ENCODE results near the gene CEMIP2. TPM values are rescaled to one million over a fixed set of nuclear protein-coding genes. Genes with fewer than 3 reads are reported as not detected.
"Not testable (repeated sequence)": the region's sequence is repeated elsewhere in the genome, so short reads cannot be mapped to it uniquely, and the experiment has no call there.

Gene CEMIP2
- total RNA-seq, 1 donor from 2014 or later, result 34.4 TPM

- H3K27ac ChIP-seq, result no peak overlapping the region
- no peaks in the 10 kb centered on the region for H3K36me3 ChIP-seq
- no peaks in the 10 kb centered on the region for H3K9me3 ChIP-seq
- no peak for TF ChIP-seq CTCF (IDR thresholded peaks at IDR 0.05)
- no peak for DNase-seq (ENCODE audit: low spot score in 2 of 2)
- no peaks in the 10 kb centered on the region for H3K27me3 ChIP-seq
- intact Hi-C loops (cut with DNase I), result no loop called here
- no peaks in the 10 kb centered on the region for H3K4me1 ChIP-seq
- H3K4me3 ChIP-seq, result no peak overlapping the region
Observed at GRCh38 chr9:71663931-71664459, 104.3 kb downstream of the CEMIP2 start.

GRCh38 chr9:71663216-71663615 lies 105.1 kb downstream of the CEMIP2 start:
- Histone ChIP-seq H3K36me3 (no peaks in the 10 kb centered on the region), H3K9me3 (no peaks in the 10 kb centered on the region), H3K4me1 (no peaks in the 10 kb centered on the region), H3K27ac (no peak overlapping the region), H3K4me3 (no peak overlapping the region), H3K27me3 (no peaks in the 10 kb centered on the region)
- intact Hi-C loops (cut with DNase I), result no loop called here
- no peak for TF ChIP-seq CTCF (IDR thresholded peaks at IDR 0.05)
- DNase-seq (ENCODE audit: low spot score in 2 of 2), result no peak

- intact Hi-C loops (cut with DNase I), result no loop called here
Observed at GRCh38 chr9:71662082-71662481, 106.2 kb downstream of the CEMIP2 start.

GRCh38 chr9:71657276-71657675 lies 111.0 kb downstream of the CEMIP2 start:
- H3K27ac ChIP-seq; H3K4me1 ChIP-seq; H3K27me3 ChIP-seq; H3K36me3 ChIP-seq; intact Hi-C loops (cut with DNase I); H3K4me3 ChIP-seq; H3K9me3 ChIP-seq; DNase-seq (ENCODE audit: low spot score in 2 of 2): not testable (repeated sequence)

More at GRCh38 chr9:71662082-71662481, 106.2 kb downstream of the CEMIP2 start:
- Histone ChIP-seq H3K9me3 (no peaks in the 10 kb centered on the region), H3K4me3 (no peak overlapping the region), H3K27me3 (no peaks in the 10 kb centered on the region), H3K36me3 (no peaks in the 10 kb centered on the region), H3K4me1 (no peaks in the 10 kb centered on the region), H3K27ac (no peak overlapping the region)
- no peak for DNase-seq (ENCODE audit: low spot score in 2 of 2)
- no peak for TF ChIP-seq CTCF (IDR thresholded peaks at IDR 0.05)

GRCh38 chr9:71656496-71656895 lies 111.8 kb downstream of the CEMIP2 start:
- DNase-seq (ENCODE audit: low spot score in 2 of 2), result no peak
- Histone ChIP-seq H3K36me3 (no peaks in the 10 kb centered on the region), H3K9me3 (no peaks in the 10 kb centered on the region), H3K4me1 (no peaks in the 10 kb centered on the region), H3K27ac (no peak overlapping the region), H3K4me3 (no peak overlapping the region), H3K27me3 (no peaks in the 10 kb centered on the region)
- no peak for TF ChIP-seq CTCF (IDR thresholded peaks at IDR 0.05)
- intact Hi-C loops (cut with DNase I), result no loop called here

GRCh38 chr9:71655778-71656177 lies 112.5 kb downstream of the CEMIP2 start:
- no peak for DNase-seq (ENCODE audit: low spot score in 2 of 2)
- Histone ChIP-seq H3K9me3 (no peaks in the 10 kb centered on the region), H3K4me3 (no peak overlapping the region), H3K27ac (no peak overlapping the region), H3K4me1 (no peaks in the 10 kb centered on the region), H3K36me3 (no peaks in the 10 kb centered on the region), H3K27me3 (no peaks in the 10 kb centered on the region)
- TF ChIP-seq CTCF (IDR thresholded peaks at IDR 0.05), result no peak
- intact Hi-C loops (cut with DNase I), result no loop called here
